ENCODE measurements around the gene DCDC2C.

The DCDC2C gene

DNA sequence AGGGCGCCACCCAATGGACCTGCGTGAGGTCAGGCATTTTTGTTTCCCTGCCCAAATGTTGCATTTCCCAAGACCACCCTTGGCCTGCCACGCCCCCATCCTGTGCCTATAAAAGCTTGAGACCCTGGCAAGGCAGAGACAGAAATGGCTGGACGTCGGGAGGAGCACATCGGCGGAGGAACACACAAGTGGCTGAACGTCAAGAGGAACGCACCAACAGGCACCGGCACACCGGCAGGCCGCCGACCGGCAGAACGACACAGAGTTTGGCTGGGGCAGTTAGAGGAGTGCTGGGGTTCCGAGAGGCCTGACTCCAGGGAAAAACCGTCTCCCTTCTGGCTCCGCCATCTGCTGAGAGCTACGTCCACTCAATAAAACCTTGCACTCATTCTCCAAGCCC, 35.9 kb downstream of the DCDC2C start:
- no peaks in the 10 kb centered on the region for H3K9me3 ChIP-seq (ENCODE audit: control insufficient read depth in 1 of 2, low read length in 2 of 2)
- no peaks in the 10 kb centered on the region for H3K36me3 ChIP-seq (ENCODE audit: control insufficient read depth in 1 of 2, insufficient read depth in 2 of 2, low read length in 2 of 2)
- H3K4me3 ChIP-seq (ENCODE audit: low read depth in 1 of 2, low read length in 2 of 2) = no peak overlapping the region
- no peaks in the 10 kb centered on the region for H3K27me3 ChIP-seq (ENCODE audit: low read depth, low read length)
- H3K27ac ChIP-seq (ENCODE audit: low read length) = no peak overlapping the region
- H3K4me1 ChIP-seq (ENCODE audit: control insufficient read depth in 1 of 2, insufficient read depth in 2 of 2, low read length in 2 of 2) = no peaks in the 10 kb centered on the region

DNA sequence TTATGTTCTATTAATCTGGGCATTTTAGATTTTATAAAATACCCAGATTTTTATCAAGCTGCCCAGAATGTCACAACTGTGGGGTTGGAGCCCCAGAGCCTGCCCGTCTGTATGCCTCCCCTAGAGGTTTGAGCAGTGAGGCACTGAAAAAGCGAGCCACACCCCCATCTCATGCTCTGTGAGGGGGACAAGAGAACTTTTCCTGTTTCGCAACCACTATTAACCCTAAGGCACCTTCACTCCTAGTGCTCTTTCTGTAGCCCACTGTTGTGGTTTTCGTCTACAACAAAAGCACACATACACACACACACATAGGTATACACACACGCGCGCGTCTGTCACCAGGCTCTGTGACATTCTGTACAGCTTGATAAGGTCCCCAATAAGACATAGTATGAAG, 38.0 kb downstream of the DCDC2C start:
- no peaks in the 10 kb centered on the region for H3K4me1 ChIP-seq (ENCODE audit: control insufficient read depth in 1 of 2, insufficient read depth in 2 of 2, low read length in 2 of 2)
- H3K27ac ChIP-seq (ENCODE audit: low read length) = no peak overlapping the region
- H3K9me3 ChIP-seq (ENCODE audit: control insufficient read depth in 1 of 2, low read length in 2 of 2) = no peaks in the 10 kb centered on the region
- H3K36me3 ChIP-seq (ENCODE audit: control insufficient read depth in 1 of 2, insufficient read depth in 2 of 2, low read length in 2 of 2) = no peaks in the 10 kb centered on the region
- H3K27me3 ChIP-seq (ENCODE audit: low read depth, low read length) = no peaks in the 10 kb centered on the region
- H3K4me3 ChIP-seq (ENCODE audit: low read depth in 1 of 2, low read length in 2 of 2) = no peak overlapping the region

DNA sequence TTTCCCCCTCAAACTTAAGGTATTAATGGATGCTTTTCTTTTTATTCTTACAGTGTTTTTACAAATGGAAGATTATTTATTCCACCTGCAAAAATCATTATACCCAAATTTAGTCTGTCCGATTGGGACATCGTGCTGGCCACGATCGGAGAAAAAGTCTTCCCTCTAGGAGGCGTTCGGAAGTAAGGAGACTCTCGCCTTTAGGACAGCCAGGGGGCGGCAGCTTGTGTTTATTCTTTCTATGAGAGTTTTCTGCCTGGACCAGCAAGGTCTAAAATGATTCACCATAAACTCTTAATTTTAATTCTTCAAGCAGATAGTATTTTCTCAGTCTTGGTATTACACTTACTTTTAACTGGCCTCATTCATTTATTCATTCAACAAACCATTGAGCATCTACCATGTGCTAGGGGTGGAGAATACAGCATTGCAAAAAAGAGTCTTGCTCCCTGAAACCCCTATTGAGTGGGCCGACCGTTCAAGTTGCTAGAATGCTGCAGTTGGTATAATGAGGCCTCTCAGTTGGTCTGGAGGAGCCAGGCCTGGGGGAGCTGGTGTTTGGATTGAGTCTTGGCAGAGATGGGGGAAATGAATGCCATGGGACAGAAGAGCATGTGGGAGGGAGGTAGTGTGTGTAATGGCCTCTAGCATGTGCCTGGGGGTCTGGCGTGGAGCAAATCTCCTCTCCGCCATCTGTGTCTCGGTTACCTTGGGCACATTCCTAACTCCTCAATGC, 38.7 kb downstream of the DCDC2C start:
- no peaks in the 10 kb centered on the region for H3K9me3 ChIP-seq (ENCODE audit: control insufficient read depth in 1 of 2, low read length in 2 of 2)
- no peak overlapping the region for H3K4me3 ChIP-seq (ENCODE audit: low read depth in 1 of 2, low read length in 2 of 2)
- no peaks in the 10 kb centered on the region for H3K4me1 ChIP-seq (ENCODE audit: control insufficient read depth in 1 of 2, insufficient read depth in 2 of 2, low read length in 2 of 2)
- no peaks in the 10 kb centered on the region for H3K27me3 ChIP-seq (ENCODE audit: low read depth, low read length)
- no peak overlapping the region for H3K27ac ChIP-seq (ENCODE audit: low read length)
- no peaks in the 10 kb centered on the region for H3K36me3 ChIP-seq (ENCODE audit: control insufficient read depth in 1 of 2, insufficient read depth in 2 of 2, low read length in 2 of 2)

DNA sequence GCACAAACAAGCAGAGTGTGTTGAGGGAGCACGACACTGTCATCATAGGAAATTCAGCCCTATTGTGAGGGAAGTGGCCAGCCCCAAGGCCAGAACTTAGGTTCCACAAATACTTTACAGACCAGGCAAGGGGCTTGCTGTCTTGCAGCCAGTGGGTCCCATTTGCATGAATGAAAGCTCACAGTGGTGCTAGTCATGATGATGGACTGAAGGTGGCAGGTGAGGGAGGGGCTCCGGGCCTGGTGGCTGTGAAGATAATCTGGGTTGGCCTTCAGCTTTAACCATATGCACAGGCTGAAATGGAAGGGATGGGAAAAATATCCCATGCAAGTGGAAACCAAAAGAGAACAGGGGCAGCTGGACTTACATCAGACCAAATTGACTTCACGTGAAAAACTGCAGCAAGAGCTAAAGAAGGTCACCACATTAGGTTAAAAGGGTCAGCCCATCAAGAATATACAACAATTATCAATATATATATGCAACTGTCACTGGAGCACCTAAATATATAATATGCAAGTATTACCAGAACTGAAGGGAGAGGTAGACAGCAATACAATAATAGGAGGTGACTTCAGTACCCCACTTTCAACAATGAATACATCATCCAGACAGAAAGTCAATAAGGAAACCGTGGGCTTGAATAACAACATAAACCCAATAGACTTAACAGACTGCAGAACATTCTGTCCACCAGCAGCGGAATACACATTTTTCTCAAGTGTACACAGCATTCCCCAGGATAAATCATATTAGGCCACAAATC, 39.6 kb downstream of the DCDC2C start:
- H3K9me3 ChIP-seq (ENCODE audit: control insufficient read depth in 1 of 2, low read length in 2 of 2) = no peaks in the 10 kb centered on the region
- H3K27me3 ChIP-seq (ENCODE audit: low read depth, low read length) = no peaks in the 10 kb centered on the region

DNA sequence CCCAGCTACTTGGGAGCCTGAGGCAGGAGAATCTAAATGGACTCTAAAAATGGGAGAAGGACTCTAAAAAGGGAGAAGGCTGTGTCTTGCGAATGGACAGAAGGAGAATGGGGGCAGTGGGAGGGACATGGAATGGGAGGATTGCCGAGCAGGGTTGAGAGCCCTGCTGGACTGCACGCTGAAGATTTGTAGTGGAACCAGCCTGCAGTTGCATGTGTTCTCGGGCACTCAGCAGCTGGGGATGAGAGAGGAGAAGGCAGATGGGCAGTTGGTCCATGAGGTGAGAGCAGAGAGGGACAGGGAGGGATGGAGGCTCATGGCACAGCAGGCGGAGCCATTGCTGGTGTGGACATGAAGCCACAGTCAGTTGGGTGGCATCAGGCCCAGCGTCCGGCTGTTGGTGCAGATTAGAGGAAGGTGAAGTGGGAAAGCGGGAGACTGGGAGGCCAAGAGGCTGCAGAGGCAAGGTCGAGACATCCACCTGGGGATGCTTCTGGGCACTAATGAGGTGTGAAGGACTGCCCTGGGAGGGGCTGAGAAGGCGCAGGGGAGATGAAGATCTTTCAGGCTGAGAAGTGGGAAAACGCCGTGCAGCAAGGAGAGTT, 40.7 kb downstream of the DCDC2C start:
- H3K36me3 ChIP-seq (ENCODE audit: control insufficient read depth in 1 of 2, insufficient read depth in 2 of 2, low read length in 2 of 2) = no peaks in the 10 kb centered on the region
- H3K9me3 ChIP-seq (ENCODE audit: control insufficient read depth in 1 of 2, low read length in 2 of 2) = no peaks in the 10 kb centered on the region
- H3K4me3 ChIP-seq (ENCODE audit: low read depth in 1 of 2, low read length in 2 of 2) = no peak overlapping the region
- no peak overlapping the region for H3K27ac ChIP-seq (ENCODE audit: low read length)
- H3K27me3 ChIP-seq (ENCODE audit: low read depth, low read length) = no peaks in the 10 kb centered on the region
- no peaks in the 10 kb centered on the region for H3K4me1 ChIP-seq (ENCODE audit: control insufficient read depth in 1 of 2, insufficient read depth in 2 of 2, low read length in 2 of 2)

More for the DNA sequence above, 39.6 kb downstream of the DCDC2C start:
- H3K27ac ChIP-seq (ENCODE audit: low read length) = no peak overlapping the region
- no peaks in the 10 kb centered on the region for H3K36me3 ChIP-seq (ENCODE audit: control insufficient read depth in 1 of 2, insufficient read depth in 2 of 2, low read length in 2 of 2)
- H3K4me3 ChIP-seq (ENCODE audit: low read depth in 1 of 2, low read length in 2 of 2) = no peak overlapping the region
- H3K4me1 ChIP-seq (ENCODE audit: control insufficient read depth in 1 of 2, insufficient read depth in 2 of 2, low read length in 2 of 2) = no peaks in the 10 kb centered on the region

DNA sequence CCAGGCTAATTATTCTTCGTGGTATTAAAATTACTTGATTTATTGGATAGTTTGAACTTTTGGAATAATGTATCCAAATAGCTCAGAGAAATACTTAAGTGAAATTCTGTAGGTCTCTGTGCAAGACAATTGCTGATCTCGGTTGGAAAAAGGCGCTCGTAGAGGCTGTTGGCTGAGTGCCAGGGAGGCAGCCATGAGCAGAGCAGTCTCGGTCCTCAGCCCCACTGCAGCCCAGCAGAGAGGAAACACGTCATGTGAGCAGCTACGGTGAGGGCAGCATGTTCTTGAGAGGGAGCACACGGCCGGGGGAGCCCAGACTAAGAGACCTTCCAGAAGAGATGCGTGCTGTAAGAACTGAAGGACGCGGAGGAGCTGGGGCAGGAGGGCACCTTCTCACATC, 42.5 kb downstream of the DCDC2C start:
- Histone ChIP-seq H3K36me3 (ENCODE audit: control insufficient read depth in 1 of 2, insufficient read depth in 2 of 2, low read length in 2 of 2) (no peaks in the 10 kb centered on the region), H3K27me3 (ENCODE audit: low read depth, low read length) (no peaks in the 10 kb centered on the region), H3K4me3 (ENCODE audit: low read depth in 1 of 2, low read length in 2 of 2) (no peak overlapping the region), H3K4me1 (ENCODE audit: control insufficient read depth in 1 of 2, insufficient read depth in 2 of 2, low read length in 2 of 2) (no peaks in the 10 kb centered on the region), H3K9me3 (ENCODE audit: control insufficient read depth in 1 of 2, low read length in 2 of 2) (no peaks in the 10 kb centered on the region), H3K27ac (ENCODE audit: low read length) (no peak overlapping the region)

DNA sequence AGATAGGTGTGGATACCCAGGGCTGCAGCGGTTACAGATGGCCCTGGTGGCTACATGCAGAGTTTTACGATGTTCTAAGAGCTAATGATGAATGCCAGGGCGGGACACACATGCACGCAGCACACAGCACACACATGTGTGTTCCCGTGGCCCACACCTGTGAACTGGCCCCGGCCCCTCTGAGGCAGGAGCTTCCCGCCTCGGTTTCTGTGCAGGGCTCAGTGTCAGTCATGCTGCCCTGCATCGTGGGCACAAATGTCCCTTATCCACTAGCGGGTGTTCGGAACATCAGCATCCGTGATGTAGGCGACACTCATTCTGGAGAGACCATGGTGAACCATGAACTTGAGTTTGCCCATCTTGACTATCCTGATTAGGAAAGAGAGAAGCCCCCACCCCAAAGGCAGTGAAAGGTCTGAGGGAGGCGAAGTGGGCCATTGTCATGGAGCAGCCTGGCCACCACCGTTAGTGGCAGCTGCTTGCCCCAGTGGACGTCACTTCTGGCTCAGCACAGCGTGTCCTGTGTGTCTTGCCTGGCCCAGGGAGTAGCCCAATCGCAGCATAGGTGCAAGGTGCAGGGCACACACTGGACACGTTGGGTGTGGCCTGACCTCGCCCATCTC, 43.8 kb downstream of the DCDC2C start:
- no peaks in the 10 kb centered on the region for H3K36me3 ChIP-seq (ENCODE audit: control insufficient read depth in 1 of 2, insufficient read depth in 2 of 2, low read length in 2 of 2)
- H3K9me3 ChIP-seq (ENCODE audit: control insufficient read depth in 1 of 2, low read length in 2 of 2) = no peaks in the 10 kb centered on the region
- no peak overlapping the region for H3K4me3 ChIP-seq (ENCODE audit: low read depth in 1 of 2, low read length in 2 of 2)
- H3K27ac ChIP-seq (ENCODE audit: low read length) = no peak overlapping the region
- no peaks in the 10 kb centered on the region for H3K27me3 ChIP-seq (ENCODE audit: low read depth, low read length)
- no peaks in the 10 kb centered on the region for H3K4me1 ChIP-seq (ENCODE audit: control insufficient read depth in 1 of 2, insufficient read depth in 2 of 2, low read length in 2 of 2)

DNA sequence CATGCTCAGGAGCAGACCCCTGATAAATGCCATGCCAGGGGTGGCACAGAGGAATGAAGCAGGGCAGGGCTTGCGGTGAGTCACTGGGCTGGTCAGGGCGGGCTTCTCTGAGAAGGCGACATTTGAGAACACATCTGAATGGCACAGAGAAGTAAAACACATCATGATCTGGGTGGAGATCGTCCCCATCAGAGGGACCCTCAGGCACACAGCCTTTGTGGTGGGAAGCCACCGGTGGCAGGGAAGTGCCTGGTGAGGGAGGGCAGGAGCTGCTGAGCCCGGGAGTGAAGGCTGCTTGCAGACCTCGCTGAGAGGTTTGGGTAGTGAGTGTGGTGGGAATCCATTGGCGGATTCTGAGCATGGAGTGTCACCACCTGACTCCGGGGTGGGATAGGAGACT, 44.5 kb downstream of the DCDC2C start:
- H3K4me3 ChIP-seq (ENCODE audit: low read depth in 1 of 2, low read length in 2 of 2) = no peak overlapping the region
- H3K27ac ChIP-seq (ENCODE audit: low read length) = no peak overlapping the region
- no peaks in the 10 kb centered on the region for H3K4me1 ChIP-seq (ENCODE audit: control insufficient read depth in 1 of 2, insufficient read depth in 2 of 2, low read length in 2 of 2)
- H3K9me3 ChIP-seq (ENCODE audit: control insufficient read depth in 1 of 2, low read length in 2 of 2) = no peaks in the 10 kb centered on the region
- no peaks in the 10 kb centered on the region for H3K36me3 ChIP-seq (ENCODE audit: control insufficient read depth in 1 of 2, insufficient read depth in 2 of 2, low read length in 2 of 2)
- H3K27me3 ChIP-seq (ENCODE audit: low read depth, low read length) = no peaks in the 10 kb centered on the region

DNA sequence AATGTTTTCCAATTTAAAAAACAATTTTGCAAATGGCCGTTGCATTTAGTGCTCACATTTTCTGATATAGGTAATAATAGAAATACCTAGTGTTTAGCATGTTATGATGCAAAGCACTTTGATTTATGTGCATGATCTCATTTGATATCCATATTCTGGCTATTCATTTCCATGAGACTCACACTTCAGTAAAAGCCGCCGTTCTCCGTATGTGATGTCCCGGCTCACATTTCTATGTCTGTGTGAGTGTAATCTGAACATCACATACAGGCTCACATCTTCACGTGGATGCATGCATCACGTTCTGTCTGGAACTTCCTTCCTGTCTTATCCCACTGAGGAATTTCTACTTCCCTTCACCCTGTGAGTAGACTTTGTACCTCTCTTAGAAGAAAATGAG, 45.8 kb downstream of the DCDC2C start:
- no peaks in the 10 kb centered on the region for H3K9me3 ChIP-seq (ENCODE audit: control insufficient read depth in 1 of 2, low read length in 2 of 2)
- H3K4me3 ChIP-seq (ENCODE audit: low read depth in 1 of 2, low read length in 2 of 2) = no peak overlapping the region
- no peaks in the 10 kb centered on the region for H3K4me1 ChIP-seq (ENCODE audit: control insufficient read depth in 1 of 2, insufficient read depth in 2 of 2, low read length in 2 of 2)
- no peaks in the 10 kb centered on the region for H3K27me3 ChIP-seq (ENCODE audit: low read depth, low read length)
- H3K27ac ChIP-seq (ENCODE audit: low read length) = no peak overlapping the region
- H3K36me3 ChIP-seq (ENCODE audit: control insufficient read depth in 1 of 2, insufficient read depth in 2 of 2, low read length in 2 of 2) = no peaks in the 10 kb centered on the region

DNA sequence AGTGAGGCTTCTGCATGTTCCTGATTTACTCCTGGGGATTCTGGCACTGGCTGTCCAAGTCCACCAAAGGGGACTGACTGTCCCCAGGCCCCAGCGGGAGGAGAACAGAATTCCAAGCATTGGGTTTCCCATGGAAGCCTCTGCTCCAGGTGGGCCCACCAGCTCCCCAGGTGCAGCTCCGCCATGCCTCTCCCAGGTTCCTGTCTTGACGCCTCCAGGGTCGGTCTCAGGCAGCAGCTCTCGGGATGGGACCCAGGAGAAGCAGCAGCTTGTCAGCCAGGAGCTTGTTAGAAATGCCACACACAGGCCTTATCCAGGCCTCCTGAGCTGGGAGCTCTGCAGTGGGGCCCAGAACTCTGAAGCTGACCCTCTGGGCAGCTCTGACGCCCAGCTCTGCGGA, 47.9 kb downstream of the DCDC2C start:
- H3K36me3 ChIP-seq (ENCODE audit: control insufficient read depth in 1 of 2, insufficient read depth in 2 of 2, low read length in 2 of 2) = no peaks in the 10 kb centered on the region
- H3K27ac ChIP-seq (ENCODE audit: low read length) = no peak overlapping the region
- H3K4me3 ChIP-seq (ENCODE audit: low read depth in 1 of 2, low read length in 2 of 2) = no peak overlapping the region
- no peaks in the 10 kb centered on the region for H3K4me1 ChIP-seq (ENCODE audit: control insufficient read depth in 1 of 2, insufficient read depth in 2 of 2, low read length in 2 of 2)
- no peaks in the 10 kb centered on the region for H3K27me3 ChIP-seq (ENCODE audit: low read depth, low read length)
- H3K9me3 ChIP-seq (ENCODE audit: control insufficient read depth in 1 of 2, low read length in 2 of 2) = no peaks in the 10 kb centered on the region

DNA sequence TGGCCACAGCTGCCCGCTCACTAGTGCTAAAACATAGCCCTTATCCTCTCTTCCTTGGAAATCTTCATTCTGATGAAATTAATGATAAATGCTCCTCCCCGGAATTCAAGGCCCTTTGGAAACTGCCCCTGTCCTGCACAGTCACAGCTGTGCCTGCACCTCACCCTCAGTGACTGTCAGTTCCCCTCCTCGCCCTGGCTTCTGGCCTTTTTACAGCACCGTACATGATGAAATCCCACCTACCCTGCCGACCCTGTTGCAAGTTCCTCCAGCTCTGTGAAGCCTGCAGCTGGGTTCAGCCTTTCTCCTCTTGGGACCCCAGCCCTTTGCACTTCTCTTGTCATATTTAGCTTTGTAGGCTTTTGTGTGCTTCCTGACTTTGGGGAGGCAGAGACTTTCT, 48.4 kb downstream of the DCDC2C start:
- H3K4me1 ChIP-seq (ENCODE audit: control insufficient read depth in 1 of 2, insufficient read depth in 2 of 2, low read length in 2 of 2) = no peaks in the 10 kb centered on the region
- no peaks in the 10 kb centered on the region for H3K27me3 ChIP-seq (ENCODE audit: low read depth, low read length)
- no peaks in the 10 kb centered on the region for H3K9me3 ChIP-seq (ENCODE audit: control insufficient read depth in 1 of 2, low read length in 2 of 2)
- no peak overlapping the region for H3K27ac ChIP-seq (ENCODE audit: low read length)
- no peaks in the 10 kb centered on the region for H3K36me3 ChIP-seq (ENCODE audit: control insufficient read depth in 1 of 2, insufficient read depth in 2 of 2, low read length in 2 of 2)
- no peak overlapping the region for H3K4me3 ChIP-seq (ENCODE audit: low read depth in 1 of 2, low read length in 2 of 2)

All from muscle layer of duodenum (tissue), 2 donors.